GM18508 (cell line): ENCODE results near the gene UNC5C.

Experiments used
- ATAC-seq: cut with Tn5 transposase; IDR thresholded peaks from one replicate; pipeline ENCODE4 v1.9.1; 2021; ENCODE audit warnings: moderate number of reproducible peaks; ENCODE audit not compliant: insufficient read depth, unreplicated experiment

The UNC5C gene

DNA sequence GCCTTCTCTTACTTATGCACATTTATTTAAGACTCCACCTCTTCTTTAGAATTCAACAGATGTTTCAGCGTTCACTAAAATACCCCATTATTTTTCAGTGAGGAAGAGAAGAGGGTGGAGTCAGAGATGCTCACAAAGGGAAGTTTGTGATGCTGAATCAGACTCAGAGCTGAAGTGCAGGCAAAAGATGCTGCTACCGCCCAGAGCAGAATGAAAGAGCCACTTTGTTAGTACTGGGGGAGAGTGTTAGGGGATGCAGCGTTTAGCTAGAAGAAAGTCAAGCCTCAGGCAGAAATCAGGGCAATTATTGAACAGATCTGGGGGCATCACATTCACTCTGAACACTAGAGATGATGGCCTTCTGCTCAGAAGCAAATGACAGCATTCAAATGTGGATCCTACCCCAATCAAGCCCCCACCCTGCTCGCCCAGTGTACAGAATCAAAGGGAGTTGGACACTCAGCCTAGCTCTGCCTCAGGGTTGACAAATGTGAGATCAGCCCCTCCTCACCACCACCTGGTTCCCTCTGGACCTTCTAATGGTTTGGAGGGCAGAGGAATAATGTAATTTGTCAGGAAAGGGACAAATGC lies 138.3 kb downstream of the UNC5C start:
- ATAC-seq = no peak

DNA sequence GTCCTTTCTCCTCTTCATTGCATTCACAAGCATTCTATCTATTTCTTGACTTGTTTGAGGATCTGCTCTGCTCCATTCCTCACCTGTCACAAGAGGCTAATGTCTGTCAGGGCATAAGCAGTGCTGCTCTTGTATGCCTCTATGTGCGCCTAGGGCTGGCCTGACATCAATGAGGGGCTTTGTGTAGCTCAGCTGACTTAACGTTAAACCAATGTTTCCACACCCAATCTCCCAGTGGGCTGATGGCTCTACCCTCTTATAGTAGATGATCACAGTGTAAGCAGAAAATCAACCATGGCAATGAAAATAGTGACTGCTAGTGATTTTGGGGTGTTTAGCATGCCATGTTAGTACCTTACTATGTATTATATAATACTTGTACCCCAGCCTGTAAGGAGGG lies 139.0 kb downstream of the UNC5C start:
- ATAC-seq = no peak

DNA sequence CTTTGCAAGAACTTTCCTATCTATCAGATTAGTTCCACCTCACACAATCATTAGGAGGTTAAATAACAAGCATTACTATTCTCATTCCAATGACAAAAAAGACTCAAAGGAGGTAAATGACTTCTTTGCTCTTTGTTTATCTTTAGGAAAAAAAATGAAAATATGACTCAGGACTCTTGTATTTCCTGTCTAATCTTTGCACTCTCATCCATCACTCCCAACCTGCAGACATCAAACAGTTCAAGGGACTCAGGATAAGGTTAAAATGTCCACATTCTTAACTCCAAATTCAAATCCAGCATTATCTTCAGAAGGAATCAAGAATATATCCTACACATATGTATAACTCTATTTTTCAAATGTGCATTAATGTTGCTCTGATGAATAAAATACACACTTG lies 139.6 kb downstream of the UNC5C start:
- no peak for ATAC-seq

DNA sequence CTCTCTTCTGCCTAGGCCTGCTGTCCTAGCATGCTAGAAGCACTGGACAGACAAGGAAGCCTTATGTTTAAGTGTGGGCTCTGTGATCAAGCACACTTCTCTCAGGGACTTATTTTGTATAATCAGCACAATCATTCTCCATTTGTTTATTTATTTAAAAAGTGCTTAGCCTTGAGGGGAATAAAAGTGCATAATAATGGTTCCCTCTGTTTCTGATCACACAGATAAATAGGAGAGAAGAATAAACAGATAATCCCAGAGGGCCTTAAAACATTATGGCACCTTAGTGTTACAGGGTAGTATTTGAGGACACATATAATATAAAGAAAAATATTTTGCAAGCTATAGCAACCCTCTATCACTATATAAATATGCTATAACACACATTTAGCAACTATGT lies 146.5 kb downstream of the UNC5C start:
- ATAC-seq = no peak

DNA sequence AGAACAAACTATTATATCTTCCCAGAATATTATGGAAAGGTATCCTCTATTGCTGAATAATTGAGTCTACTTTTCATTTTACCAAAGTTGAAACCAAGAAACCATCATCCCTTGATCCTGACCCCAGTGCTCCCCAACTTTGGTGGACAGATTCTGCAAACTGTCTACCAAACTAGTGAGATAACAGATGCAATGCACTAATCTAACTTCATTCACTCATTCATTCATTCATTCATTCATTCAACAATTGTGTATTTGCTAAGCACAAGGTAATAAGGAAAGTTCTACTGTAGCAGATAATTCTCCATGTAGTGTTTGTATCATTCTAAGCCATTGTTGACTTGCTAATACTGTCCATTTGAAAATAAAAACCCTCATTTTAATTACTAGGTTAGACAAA lies 150.6 kb downstream of the UNC5C start:
- no peak for ATAC-seq

DNA sequence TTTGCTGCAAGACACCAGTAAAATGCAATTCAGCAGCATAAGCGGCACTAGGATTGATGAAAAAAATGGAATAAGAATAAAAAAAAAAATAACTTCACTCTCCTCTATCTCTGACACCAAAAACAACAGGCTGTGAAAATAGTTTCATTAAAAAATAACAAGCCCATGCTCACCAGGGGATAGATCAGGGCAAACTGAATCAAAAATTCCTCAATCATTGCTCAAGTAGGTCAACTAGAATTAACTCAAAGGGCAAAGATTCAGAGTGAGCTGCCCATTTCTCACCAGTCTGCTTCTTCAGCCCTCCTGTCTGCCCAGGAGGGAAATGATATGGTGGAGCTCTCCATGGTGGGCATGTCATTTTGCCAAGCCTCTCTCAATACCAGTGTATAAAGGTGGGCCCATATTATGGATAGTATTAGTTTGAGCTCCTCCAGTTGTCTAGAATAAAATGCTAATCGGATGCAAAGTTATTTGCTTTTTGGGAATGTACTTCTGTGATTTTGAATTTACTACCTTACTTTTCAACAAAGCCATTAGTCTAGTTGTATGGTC lies 153.9 kb downstream of the UNC5C start:
- ATAC-seq = no peak

DNA sequence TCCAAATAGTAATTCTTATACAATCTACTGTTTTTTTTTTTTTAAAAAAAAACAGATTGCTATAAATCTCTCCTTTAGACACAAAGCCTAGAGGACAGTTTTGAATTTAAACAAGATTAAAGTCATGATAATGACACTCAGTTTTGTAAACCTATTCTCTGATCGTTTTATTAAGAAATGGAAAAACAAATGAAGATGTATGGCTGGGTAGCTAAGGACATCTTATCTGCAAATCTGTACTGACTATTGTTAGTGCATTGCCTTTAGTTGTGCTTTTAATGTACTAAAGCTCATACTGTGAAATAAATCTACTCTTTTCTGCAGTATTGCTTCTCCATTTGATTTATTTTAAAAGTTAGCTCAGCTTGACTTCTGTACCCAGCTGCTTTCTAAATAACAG lies 155.0 kb downstream of the UNC5C start:
- ATAC-seq = no peak

DNA sequence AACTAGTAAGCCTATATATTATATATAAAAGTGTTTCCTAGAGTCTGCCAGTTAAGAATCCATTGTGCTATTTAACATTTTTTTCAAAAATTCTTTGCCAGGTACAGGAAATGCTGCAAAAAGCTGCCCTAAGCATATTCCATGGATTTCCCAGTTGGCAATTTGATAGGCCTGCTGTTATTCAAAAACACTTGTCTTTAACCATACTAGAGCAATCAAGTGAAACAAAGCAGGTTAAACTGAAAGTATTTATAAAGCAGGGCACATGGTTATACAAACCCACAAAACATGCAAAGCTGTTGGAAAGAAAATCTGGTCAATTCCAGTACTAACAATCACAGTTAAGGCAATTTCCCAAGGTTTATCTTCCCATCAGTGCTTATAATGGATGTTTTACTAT lies 159.9 kb downstream of the UNC5C start:
- no peak for ATAC-seq

DNA sequence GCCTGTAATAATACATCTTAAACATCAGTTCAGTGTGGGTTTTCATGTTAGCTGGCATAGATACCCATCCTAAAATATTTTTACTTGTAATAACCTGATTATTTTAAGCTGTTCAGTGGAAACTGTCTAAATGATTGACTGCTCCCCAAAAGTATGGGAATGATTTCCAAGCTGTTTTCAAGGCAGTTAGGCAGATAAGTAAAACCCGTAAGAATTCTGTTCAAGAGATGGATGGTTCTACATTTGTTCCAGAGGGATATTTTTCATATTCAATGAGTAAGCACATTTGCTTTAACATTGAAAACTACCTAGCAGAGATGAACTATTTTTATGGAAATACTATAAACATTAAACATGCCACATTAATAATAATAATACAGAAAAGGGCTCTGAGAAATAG lies 161.1 kb downstream of the UNC5C start:
- ATAC-seq = no peak

DNA sequence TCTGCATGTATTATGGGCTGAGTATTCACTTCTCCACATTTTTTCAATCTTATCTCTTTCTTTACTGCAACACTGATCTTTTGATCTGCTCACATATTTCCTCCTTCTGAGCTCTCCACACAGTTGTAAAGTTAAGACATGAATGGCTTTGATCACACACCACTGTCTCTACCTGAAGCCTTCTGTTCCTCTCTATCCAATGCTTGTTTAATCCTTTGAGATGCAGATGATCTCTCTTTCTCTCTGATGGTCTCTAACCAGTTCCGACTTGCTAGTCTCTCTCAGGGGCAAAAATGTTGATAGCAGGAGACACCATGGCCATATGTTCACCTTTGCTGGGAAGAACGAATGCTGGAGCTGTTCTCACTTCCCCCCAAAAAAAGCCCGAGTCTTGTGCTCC lies 162.4 kb downstream of the UNC5C start:
- ATAC-seq = no peak

DNA sequence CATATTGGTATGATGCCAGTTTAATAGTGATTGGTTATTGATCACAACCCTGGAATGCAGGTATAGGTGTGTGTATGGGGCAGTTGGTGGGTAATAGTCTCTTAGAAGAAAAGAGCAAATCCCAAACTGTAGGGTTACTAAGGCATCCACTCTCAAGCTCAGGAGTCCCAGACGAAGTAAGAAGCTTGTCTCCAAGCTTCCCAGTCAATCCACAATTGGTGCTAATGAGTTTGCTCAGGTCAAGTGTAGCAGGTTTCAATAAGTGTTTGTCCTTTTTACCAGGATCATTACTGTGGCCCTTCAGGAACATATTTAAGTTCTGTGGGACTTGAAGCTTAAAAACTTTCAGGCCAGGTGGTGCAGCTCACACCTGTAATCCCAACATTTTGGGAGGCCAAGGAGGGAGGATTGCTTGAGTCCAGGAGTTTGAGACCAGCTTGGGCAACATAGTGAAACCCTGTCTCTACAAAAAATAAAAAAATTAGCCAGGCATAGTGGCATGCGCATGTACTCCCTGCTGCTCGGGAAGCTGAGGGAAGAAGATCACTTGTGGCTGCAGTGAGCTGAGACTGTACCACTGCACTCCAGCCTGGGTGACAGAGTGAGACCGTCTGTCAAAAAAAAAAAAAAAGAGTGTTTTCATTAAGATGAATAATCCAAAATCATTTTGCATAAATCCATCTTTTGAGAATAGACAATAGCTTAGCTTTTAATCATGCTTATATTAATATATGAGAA lies 166.8 kb downstream of the UNC5C start:
- no peak for ATAC-seq

DNA sequence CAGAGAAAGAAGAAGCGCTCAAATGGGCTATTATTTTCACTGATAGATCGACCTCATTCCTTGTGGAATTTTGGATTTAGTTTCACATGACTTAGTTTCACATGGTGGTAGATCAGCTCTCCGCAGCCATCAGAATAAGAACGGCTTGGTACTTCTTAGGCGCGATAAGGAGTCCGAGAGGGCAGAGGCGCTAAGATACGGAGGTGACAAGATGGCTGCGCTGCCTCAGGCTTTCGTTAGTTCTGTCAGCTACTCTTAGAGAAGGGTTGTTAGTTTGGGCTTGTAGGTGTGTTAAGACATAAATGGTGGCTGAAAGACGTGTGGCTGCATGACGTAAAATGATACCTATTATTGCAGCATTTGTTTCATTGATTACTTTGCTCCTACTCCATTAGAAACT lies 169.1 kb downstream of the UNC5C start:
- no peak for ATAC-seq

DNA sequence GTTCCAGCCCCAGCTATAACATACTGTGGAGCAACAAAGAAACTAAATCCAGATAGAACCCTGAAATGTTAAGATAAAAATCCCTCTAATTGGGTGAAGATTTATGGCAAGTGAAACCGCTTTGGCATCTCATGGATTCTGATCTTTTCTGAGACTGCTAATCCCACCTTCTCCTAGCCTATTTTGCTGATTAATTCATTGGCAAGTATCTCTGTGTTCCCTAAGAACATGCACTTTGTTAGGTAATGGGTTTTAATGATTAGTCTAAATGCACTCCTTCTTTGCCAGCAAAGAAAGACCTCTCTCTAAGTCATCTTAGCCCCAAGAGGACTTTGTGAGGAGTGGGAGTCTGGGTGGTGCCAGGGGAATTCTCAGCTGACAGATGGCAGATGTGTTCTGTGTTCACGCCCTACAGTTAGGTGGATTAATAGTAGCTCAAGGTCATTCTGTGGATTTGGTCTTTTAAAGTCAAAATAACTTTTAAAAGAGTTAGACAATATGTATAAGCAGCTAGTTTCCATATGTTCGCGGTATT lies 171.3 kb downstream of the UNC5C start:
- ATAC-seq = no peak

DNA sequence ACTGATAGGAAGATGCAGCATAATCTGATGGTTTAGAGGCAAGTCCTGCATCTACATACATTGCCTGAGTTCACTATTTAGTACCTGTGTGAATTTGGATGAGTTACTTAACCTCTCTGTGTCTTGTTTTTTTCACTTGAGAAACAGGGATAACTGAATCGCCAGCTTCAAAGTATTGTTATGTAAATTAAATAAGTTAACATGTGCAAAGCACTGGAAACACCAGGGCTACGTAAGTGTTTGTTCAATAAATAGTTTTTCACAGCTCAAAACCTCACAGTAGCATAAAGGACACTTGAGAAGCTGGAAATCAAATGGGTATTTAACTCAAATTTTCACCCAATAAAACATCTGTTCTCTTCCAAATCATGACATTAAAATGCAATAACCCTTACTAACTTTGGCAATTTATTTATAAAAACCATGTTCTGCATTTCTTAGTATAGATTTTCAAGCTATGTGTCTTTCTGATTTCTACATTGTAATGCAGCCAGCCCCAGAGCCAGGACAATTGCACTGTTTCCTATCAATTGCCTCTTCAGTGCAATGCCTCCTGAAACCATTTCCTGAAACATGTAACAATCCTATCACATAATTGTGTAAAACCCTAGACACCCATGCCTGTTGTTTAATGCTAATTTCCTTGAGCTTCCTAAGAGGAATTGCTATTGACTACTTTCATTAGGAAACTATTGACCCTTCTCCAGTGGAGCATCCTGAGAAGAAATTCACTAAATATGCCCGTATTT lies 177.1 kb downstream of the UNC5C start:
- ATAC-seq = no peak

DNA sequence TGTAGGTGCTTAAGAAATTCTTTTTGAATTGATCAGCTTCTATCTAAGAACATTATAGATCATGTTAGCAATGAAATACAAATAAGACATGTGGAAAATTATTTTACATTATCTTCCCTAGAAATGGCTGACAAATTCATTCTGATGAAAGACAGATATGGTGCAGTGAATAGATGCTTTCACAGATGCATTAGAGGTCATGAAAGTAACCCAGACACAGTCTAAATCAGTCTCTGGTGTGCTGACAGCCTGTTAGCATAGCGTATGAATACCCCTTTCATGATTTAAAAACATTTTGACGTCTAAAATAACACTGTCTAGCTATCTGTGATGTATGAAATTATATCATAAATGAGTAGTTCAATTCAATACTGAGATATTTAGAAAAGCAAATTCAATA lies 180.9 kb downstream of the UNC5C start:
- ATAC-seq = no peak

DNA sequence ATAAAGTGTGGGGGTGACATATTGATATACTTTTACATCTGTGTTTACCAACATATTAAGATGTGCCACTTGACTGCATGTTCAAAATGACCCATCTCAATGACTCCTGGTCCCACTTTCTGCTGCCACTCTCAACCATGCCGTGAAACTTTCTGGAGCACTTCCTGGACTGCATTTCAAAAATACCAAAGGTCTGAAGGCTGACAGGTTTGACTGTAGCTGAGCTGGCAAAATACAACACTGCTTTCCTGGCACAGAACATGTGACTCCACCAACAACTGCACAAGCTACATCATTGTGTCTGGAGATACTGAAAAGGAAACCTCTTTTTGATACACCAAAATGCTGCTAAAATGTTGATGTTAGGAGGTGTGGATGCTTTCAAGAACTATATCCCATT lies 184.8 kb downstream of the UNC5C start:
- ATAC-seq = no peak

DNA sequence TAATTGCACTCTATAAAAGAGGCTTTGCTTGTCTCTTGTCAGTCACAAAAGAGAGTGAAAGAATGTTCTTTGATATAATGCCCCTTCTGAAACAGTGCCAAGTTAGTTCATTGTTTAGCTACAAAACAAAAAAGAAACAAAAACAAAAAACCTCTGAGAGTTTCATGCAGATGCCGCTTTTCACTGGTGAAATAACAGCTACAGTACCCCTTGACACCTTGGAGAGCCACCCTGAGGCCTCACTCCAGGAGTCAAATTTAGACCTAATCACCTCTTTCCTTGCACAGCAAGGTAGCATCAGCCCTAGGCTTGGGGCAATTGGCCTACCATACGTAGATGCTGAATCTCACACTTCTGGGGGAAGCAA lies 185.2 kb downstream of the UNC5C start:
- no peak for ATAC-seq

DNA sequence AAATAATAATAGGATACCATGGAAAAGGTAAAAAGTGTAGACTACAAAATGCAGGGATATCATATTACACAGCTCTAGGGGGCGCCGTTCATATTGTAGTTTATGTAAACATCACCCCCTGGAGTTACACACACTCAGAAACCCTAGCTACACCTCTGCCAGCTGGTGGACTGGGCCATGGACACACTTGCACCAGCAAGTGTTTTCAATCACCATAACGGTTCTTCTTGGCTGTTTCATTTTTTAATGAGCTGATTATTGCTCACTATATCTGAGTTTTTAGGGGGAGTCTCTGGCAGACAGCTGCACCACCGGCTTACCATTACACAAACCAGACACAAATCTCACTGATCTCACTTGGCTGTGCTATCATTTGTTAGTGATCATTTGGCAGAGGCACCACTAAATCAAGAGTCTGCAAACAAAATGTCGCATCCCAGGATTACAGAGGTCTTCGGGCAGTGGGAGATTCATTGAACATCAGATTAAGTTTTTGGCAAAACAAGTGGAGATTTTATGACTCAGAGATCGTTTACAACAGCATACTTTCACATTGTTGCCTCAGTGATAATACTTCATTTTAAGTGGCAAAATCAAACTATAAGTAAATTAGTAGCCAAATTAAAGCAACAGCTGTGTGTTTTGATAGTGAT lies 185.7 kb downstream of the UNC5C start:
- no peak for ATAC-seq

DNA sequence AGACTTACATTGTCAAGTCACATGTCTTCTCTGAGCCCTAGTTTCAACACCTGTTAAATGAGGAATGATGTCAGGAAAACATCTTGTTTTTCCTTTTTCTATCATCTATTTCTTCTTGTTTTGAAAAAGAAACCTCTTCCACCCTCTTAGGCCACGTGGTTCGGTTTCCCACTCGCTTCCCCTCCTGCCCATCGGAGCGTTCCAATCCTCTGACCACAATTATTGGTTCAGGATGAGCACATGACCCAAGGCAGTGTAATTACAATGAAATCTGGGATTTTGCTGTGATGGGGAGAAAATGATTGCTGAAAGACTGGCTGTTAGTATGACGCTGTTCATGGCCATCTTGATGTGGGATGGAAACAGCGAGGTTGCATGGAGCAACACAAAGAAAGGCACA lies 186.7 kb downstream of the UNC5C start:
- ATAC-seq = no peak

DNA sequence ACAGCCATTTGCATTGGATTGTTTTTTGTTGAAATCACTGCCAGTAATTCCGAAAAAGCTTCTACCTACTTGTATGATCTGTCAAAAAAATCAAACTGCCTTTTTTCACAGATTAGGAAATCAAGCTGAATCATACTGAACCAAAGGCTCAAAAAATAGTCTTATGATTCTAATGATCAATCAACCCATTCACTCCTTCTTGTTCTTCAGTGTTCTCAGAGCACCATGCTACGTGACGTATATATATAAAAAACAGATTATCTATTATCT lies 187.1 kb downstream of the UNC5C start:
- ATAC-seq = no peak
